Thoracic aorta (tissue), 2 donors: ENCODE results near the gene FOXJ1. TPM values are rescaled to one million over a fixed set of nuclear protein-coding genes. Genes with fewer than 3 reads are reported as not detected.

Source experiments
- ATAC-seq: fragments of 150-250 bp; one replicate; pipeline ENCODE4 v1.8.0; 2017; ENCODE audit warnings: low read depth; ENCODE audit not compliant: insufficient number of reproducible peaks, low FRiP score
- DNase-seq: peaks from one replicate; pipeline ENCODE4 v3.0.0-alpha.2; 2020; ENCODE audit warnings: low spot score
- H3K27ac ChIP-seq, 2 donors: fragments of 200-600 bp; sonication (generic); 1 replicate in 1 of 2; 2 replicates in 1 of 2; pipeline ENCODE4 v1.5.1; 2016; ENCODE audit warnings: mild to moderate bottlenecking in 2 of 2, moderate library complexity in 2 of 2
- H3K27me3 ChIP-seq: fragments of 200-600 bp; sonication (generic); replicated peaks from 2 replicates; pipeline ENCODE4 v1.6.0; 2016; ENCODE audit warnings: mild to moderate bottlenecking; ENCODE audit not compliant: insufficient read depth
- H3K36me3 ChIP-seq: fragments of 200-600 bp; sonication (generic); one replicate; pipeline ENCODE4 v1.5.1; 2016
- H3K4me1 ChIP-seq, 2 donors: fragments of 200-600 bp; sonication (generic); 1 replicate in 1 of 2; 2 replicates in 1 of 2; pipeline versions ENCODE4 v1.5.1 to v1.6.0; 2016; ENCODE audit warnings: low read depth in 2 of 2, mild to moderate bottlenecking in 1 of 2; ENCODE audit not compliant: control insufficient read depth in 1 of 2
- H3K4me3 ChIP-seq: fragments of 200-600 bp; sonication (generic); 2 replicates; pipeline ENCODE4 v1.5.1; 2016; ENCODE audit warnings: mild to moderate bottlenecking
- H3K9me3 ChIP-seq: fragments of 200-600 bp; sonication (generic); 2 replicates; pipeline ENCODE4 v1.5.1; 2016
- CTCF ChIP-seq: fragments of 200-600 bp; sonication (generic); IDR thresholded peaks from one replicate; pipeline ENCODE4 v1.5.1; 2019; ENCODE audit warnings: antibody characterized with exemption
- total RNA-seq, 2 donors: library from RNA; depleted of rRNA; stranded (reverse); fragments of >200 nt; gene quantifications; one replicate each; pipeline versions ENCODE4 v1.1.0 to v1.2.3, GENCODE V29; 2016

Gene FOXJ1
- total RNA-seq, 2 donors from 2014 or later = not detected

- Histone ChIP-seq H3K9me3 (no peaks in the 10 kb centered on the region), H3K4me1 (peaks cover 0 to 12% of the 10 kb centered on the region in 2 donors)
Measured at GRCh38 chr17:76125391-76125675, 15.7 kb downstream of the FOXJ1 start.

GRCh38 chr17:76124582-76125390 is 16.3 kb downstream of the FOXJ1 start:
- ATAC-seq (no peak), DNase-seq (no peak)
- Histone ChIP-seq H3K4me1 (peaks cover 0 to 12% of the 10 kb centered on the region in 2 donors), H3K36me3 (no peaks in the 10 kb centered on the region), H3K27me3 (no peaks in the 10 kb centered on the region), H3K4me3 (no peak overlapping the region), H3K9me3 (no peaks in the 10 kb centered on the region), H3K27ac (no peak overlapping the region)
- TF ChIP-seq CTCF = no peak

More at GRCh38 chr17:76125391-76125675, 15.7 kb downstream of the FOXJ1 start:
- Histone ChIP-seq H3K27me3 (no peaks in the 10 kb centered on the region), H3K4me3 (no peak overlapping the region), H3K27ac (no peak overlapping the region), H3K36me3 (no peaks in the 10 kb centered on the region)
- ATAC-seq = no peak
- no peak for DNase-seq
- TF ChIP-seq CTCF = no peak

- no peaks in the 10 kb centered on the region for H3K9me3 ChIP-seq
- H3K27me3 ChIP-seq = no peaks in the 10 kb centered on the region
- peaks cover 0 to 12% of the 10 kb centered on the region in 2 donors for H3K4me1 ChIP-seq
- no peak overlapping the region for H3K27ac ChIP-seq
- no peak for ATAC-seq
- no peak for DNase-seq
- no peak overlapping the region for H3K4me3 ChIP-seq
- no peak for TF ChIP-seq CTCF
- H3K36me3 ChIP-seq = no peaks in the 10 kb centered on the region
Measured at GRCh38 chr17:76123749-76124581, 17.1 kb downstream of the FOXJ1 start.

GRCh38 chr17:76123191-76123499 is 17.9 kb downstream of the FOXJ1 start:
- TF ChIP-seq CTCF = no peak
- Histone ChIP-seq H3K27ac (no peak overlapping the region), H3K9me3 (no peaks in the 10 kb centered on the region), H3K36me3 (no peaks in the 10 kb centered on the region), H3K27me3 (no peaks in the 10 kb centered on the region), H3K4me3 (no peak overlapping the region), H3K4me1 (peaks cover 0 to 12% of the 10 kb centered on the region in 2 donors)
- no peak for DNase-seq
- ATAC-seq = no peak

GRCh38 chr17:76122431-76123190 is 18.4 kb downstream of the FOXJ1 start:
- Histone ChIP-seq H3K9me3 (no peaks in the 10 kb centered on the region), H3K27me3 (no peaks in the 10 kb centered on the region), H3K4me1 (peaks cover 0 to 12% of the 10 kb centered on the region in 2 donors), H3K4me3 (peak overlapping the region; percentile 75), H3K27ac (no peak overlapping the region), H3K36me3 (no peaks in the 10 kb centered on the region)
- ATAC-seq = no peak
- no peak for DNase-seq
- no peak for TF ChIP-seq CTCF
